ENCODE results near the gene VSTM4.

VSTM4 gene

DNA sequence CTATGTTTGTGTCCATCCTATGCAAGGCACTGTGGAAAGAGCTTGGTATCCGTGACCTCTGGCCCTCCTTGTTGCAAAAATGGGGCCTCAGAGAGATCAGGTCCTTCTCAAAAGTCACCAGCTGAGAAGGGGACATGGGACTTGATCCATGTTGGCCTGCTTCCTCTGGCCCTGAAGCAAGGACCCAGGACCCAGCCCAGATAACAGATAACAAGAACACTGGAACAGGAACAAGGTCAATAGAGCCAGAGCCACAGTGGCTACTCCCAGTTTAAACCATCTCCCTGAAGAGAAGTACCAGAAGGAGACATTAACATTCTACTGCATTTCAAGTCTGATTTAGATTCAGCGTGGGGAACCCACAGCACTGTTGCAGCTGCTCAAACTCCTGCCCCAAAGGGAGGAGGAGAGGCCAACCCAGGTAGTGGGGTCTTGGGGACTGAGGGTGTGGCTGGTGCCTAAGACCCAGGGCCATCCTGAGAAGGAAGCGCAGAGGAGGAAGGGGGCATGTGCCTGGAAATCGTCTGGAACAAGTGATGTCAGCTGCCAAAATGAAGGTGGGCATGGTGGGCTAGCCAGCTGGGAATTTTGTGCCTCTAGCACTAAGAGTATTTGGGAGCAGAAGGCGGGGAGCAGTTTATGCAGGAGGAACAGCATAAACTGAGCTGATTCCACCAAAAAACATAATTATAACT lies 61.2 kb downstream of the VSTM4 start:
- no peak overlapping the region for H3K4me3 ChIP-seq (ENCODE audit: low read length)
- no peaks in the 10 kb centered on the region for H3K9me3 ChIP-seq (ENCODE audit: insufficient read depth, low read length)
- H2AFZ ChIP-seq (ENCODE audit: low read depth, low read length) = no peak overlapping the region
- H3K79me2 ChIP-seq (ENCODE audit: low read length) = no peaks in the 10 kb centered on the region
- no peaks in the 10 kb centered on the region for H4K20me1 ChIP-seq (ENCODE audit: insufficient read depth, low read length)
- H3K27ac ChIP-seq (ENCODE audit: low read length) = no peak overlapping the region
- no peak overlapping the region for H3K9ac ChIP-seq (ENCODE audit: low read length)
- no peaks in the 10 kb centered on the region for H3K27me3 ChIP-seq (ENCODE audit: low read depth, low read length)
- H3K4me2 ChIP-seq (ENCODE audit: low read length) = no peak overlapping the region
- TF ChIP-seq EZH2phosphoT487 (IDR thresholded peaks at IDR 0.05; ENCODE audit: low read depth) (no peak), CTCF (IDR thresholded peaks at IDR 0.05; ENCODE audit: low read depth, low read length) (no peak)
- peaks cover 19% of the 10 kb centered on the region for H3K4me1 ChIP-seq (ENCODE audit: low read length)
- no peaks in the 10 kb centered on the region for H3K36me3 ChIP-seq (replicated peaks; ENCODE audit: low read depth, low read length)

DNA sequence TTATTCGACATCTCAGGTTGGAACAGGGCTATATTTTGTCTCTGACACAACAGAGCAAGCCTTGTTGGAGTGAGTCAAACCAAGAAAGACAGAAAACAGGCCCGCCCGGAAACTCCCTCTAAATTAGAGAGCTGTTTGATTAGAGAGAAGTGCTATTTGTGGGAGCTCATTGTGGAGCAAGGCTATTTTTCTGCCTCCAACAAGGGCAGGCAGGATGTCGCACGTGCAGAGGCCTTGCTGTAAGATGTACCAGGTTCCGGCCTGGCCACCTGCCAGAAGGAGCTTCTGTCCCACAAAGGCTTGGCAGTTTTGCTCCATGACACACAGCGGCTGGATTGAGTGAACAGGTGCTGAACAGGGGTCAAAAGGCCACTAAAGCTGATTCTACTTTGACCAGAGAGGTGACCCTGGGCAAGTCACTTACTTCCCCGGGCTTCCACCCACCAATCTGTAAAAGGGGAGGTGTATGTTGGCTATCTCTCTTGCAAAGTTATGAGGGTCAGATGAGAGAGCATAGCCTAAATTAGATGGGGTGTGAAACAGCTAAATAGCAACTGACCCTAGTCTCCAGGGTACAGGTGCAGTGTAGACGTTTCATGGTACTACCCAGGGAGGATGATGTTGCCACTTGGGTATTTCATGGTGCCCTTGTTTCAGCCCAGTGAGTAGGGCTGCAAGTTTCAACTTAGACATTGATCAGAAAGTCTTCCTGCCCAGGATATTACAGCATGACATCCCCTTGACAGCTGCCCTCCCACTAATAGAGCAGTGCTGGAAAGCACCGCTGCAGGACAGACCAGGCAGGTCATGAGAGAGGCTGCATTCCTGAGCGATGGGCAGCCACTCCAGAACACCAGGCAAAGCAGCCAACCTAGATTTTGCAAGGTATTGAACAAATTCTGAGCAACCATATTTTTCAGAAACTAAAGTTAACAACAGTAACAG lies 62.0 kb downstream of the VSTM4 start:
- Histone ChIP-seq H4K20me1 (ENCODE audit: insufficient read depth, low read length) (no peaks in the 10 kb centered on the region), H3K27ac (ENCODE audit: low read length) (no peak overlapping the region), H3K4me2 (ENCODE audit: low read length) (peak overlapping the region; percentile 51), H2AFZ (ENCODE audit: low read depth, low read length) (no peak overlapping the region), H3K4me1 (ENCODE audit: low read length) (peaks cover 19% of the 10 kb centered on the region), H3K4me3 (ENCODE audit: low read length) (no peak overlapping the region), H3K9me3 (ENCODE audit: insufficient read depth, low read length) (no peaks in the 10 kb centered on the region), H3K79me2 (ENCODE audit: low read length) (no peaks in the 10 kb centered on the region), H3K36me3 (replicated peaks; ENCODE audit: low read depth, low read length) (no peaks in the 10 kb centered on the region), H3K27me3 (ENCODE audit: low read depth, low read length) (no peaks in the 10 kb centered on the region), H3K9ac (ENCODE audit: low read length) (no peak overlapping the region)
- TF ChIP-seq EZH2phosphoT487 (IDR thresholded peaks at IDR 0.05; ENCODE audit: low read depth) = no peak

- H3K79me2 ChIP-seq (ENCODE audit: low read length) = no peaks in the 10 kb centered on the region
- H3K4me2 ChIP-seq (ENCODE audit: low read length) = 0 out of 2 replicates have a peak overlapping the region, but pooled peaks have one; percentile 51
- H3K27ac ChIP-seq (ENCODE audit: low read length) = no peak overlapping the region
- H3K36me3 ChIP-seq (replicated peaks; ENCODE audit: low read depth, low read length) = no peaks in the 10 kb centered on the region
- H4K20me1 ChIP-seq (ENCODE audit: insufficient read depth, low read length) = no peaks in the 10 kb centered on the region
- no peak overlapping the region for H2AFZ ChIP-seq (ENCODE audit: low read depth, low read length)
- peaks cover 19% of the 10 kb centered on the region for H3K4me1 ChIP-seq (ENCODE audit: low read length)
- TF ChIP-seq EZH2phosphoT487 (IDR thresholded peaks at IDR 0.05; ENCODE audit: low read depth) = no peak
- TF ChIP-seq CTCF (IDR thresholded peaks at IDR 0.05; ENCODE audit: low read depth, low read length) = no peak
- H3K27me3 ChIP-seq (ENCODE audit: low read depth, low read length) = no peaks in the 10 kb centered on the region
- no peak overlapping the region for H3K9ac ChIP-seq (ENCODE audit: low read length)
- H3K4me3 ChIP-seq (ENCODE audit: low read length) = no peak overlapping the region
- H3K9me3 ChIP-seq (ENCODE audit: insufficient read depth, low read length) = no peaks in the 10 kb centered on the region
Measured at GRCh38 chr10:49052069-49052468, 63.3 kb downstream of the VSTM4 start.

GRCh38 chr10:49050906-49051305 lies 64.4 kb downstream of the VSTM4 start:
- no peaks in the 10 kb centered on the region for H3K9me3 ChIP-seq (ENCODE audit: insufficient read depth, low read length)
- H3K9ac ChIP-seq (ENCODE audit: low read length) = no peak overlapping the region
- H3K27me3 ChIP-seq (ENCODE audit: low read depth, low read length) = no peaks in the 10 kb centered on the region
- TF ChIP-seq EZH2phosphoT487 (IDR thresholded peaks at IDR 0.05; ENCODE audit: low read depth) = no peak
- TF ChIP-seq CTCF (IDR thresholded peaks at IDR 0.05; ENCODE audit: low read depth, low read length) = no peak
- H3K79me2 ChIP-seq (ENCODE audit: low read length) = no peaks in the 10 kb centered on the region
- no peak overlapping the region for H2AFZ ChIP-seq (ENCODE audit: low read depth, low read length)
- H3K27ac ChIP-seq (ENCODE audit: low read length) = no peak overlapping the region
- peaks cover 19% of the 10 kb centered on the region for H3K4me1 ChIP-seq (ENCODE audit: low read length)
- no peak overlapping the region for H3K4me2 ChIP-seq (ENCODE audit: low read length)
- H4K20me1 ChIP-seq (ENCODE audit: insufficient read depth, low read length) = no peaks in the 10 kb centered on the region
- H3K4me3 ChIP-seq (ENCODE audit: low read length) = no peak overlapping the region
- H3K36me3 ChIP-seq (replicated peaks; ENCODE audit: low read depth, low read length) = no peaks in the 10 kb centered on the region

All from OCI-LY3 (cell line).